NCI-H2227 treated with DMSO at 0.1 percent for 48 hours (cell line): Measurements from ENCODE around the gene RFTN1.

ENCODE experiments used
- DNase-seq: peaks from one replicate; lab custom pipeline; 2025; lab: John Stamatoyannopoulos, UW

The RFTN1 gene

DNA sequence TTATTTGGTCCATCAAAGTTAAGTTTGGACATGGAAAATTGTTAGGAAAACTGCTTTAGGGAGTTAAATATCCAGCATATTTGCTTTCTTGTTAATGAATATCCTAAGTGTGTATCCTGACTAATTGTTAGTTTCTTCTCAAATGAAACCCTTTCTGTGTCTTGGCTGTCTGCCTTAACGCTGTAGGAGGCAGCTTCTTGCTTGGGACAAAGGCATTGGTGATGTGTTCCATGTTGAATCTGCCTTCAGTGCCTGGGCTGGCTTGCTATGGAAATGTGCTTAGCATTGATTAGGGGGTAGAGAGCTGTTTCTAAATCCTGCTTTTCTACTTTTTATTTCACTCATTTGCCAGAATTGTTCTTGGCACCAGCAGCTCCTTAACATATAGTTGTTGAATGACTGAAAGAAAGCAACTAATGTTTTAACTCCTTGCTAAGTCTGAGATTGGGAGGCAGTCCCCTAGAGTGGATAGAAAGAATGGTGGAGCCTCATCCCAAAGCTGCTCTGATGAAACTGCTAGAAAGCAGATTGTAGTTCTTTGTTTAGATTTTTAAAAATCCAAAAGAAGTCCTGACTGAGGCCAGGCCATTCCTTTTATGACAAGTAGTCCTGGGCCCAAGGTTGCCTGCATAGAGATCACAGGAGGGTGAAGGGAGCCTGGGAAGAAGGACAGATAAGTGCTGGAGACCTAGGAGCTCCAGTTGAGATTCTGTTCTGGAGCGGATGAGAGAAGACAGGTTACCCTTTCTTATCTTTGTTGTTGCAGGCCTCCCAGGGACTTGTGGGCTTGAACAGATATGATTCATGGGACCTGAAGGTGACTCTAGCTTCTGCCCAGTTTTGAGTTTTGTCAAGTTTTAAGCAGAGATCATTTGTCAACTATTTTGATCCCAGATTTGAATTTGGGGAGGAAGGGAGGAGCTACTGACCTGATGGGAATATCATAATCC is 209.2 kb downstream of the RFTN1 start:
- DNase-seq: no peak

DNA sequence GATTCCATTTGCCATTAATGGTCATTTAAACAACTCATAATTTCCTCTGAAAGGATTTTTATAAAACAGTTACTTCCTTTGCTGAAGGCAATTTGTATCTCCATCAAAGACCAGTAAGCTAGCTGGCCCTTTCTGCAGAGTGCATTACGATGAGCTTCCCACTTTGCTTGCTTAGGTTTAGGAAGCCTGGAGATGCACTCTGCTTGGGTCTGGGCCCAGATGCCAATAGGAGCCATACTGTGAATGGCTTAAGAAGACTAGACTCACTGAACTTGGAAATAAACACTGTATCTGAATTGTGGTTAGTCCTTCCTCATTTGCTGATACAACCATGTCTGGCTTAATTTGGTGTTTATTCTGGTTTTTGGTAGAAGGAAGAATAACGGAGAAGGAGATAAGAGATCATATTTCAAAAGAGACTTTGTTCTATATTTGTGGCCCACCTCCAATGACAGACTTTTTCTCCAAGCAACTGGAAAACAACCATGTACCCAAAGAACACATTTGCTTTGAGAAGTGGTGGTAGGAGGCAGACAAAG is 210.4 kb downstream of the RFTN1 start:
- no peak for DNase-seq

DNA sequence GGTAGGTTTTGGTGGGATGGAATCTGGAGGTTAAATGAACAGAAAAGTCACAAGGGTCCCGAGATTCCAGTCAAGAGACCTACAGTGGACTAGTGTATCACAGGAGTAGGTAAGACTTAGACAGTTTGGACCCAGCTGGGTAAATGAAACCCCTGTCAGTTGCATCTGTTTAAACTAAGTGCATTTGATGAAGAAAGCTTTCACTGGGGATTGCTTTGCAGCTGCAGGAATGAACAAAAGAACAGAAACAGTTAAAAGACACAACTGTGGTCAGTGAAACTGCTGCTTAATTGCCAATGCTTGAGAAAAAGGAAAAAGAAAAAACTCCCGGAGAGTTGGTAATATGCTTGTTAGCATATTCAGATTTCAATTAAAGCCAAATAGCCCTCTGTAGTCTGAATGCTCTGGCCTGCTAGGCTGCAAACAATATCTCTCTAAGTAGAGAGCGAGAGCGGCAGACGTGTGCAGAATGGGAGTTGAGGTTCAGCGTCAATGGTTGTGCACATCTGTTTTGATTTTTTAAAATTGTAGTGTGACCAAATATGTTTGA is 211.3 kb downstream of the RFTN1 start:
- DNase-seq: no peak

DNA sequence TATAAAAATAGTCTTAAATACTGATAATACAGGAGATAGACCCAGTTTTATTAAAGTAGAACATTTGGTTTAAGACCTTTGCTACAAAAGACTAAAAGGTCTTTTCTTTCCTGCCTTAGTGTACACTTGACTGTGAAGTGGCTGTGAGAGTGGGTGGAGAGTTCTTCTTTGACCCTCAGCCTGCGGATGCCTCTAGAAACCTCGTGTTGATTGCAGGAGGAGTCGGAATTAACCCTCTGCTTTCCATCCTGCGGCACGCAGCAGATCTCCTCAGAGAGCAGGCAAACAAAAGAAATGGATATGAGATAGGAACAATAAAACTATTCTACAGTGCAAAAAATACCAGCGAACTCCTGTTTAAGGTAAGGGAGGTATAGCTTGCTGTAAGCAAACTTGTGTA is 212.0 kb downstream of the RFTN1 start:
- DNase-seq: no peak

DNA sequence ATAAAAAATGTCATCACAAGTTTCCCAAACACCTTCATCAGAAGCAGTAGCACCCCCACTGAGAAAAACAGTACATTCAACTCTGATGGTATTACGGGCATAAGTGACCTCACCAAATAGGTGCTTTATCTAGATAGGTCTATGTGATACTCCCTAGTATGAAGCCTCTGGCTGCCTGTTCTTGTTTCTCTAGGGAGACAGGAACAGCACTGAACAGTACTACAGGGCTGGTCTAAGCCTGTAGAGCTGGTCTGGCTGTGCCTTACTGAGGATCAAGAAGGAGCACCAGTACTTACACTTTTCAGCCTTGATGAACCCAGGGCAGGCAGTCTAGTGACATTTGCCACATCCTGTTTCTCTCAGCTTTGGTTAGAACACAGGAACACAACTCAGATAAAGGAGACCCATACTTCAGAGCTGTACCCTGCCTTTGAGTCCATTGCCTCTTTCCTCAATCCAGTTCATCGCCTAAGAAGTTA is 212.6 kb downstream of the RFTN1 start:
- no peak for DNase-seq

DNA sequence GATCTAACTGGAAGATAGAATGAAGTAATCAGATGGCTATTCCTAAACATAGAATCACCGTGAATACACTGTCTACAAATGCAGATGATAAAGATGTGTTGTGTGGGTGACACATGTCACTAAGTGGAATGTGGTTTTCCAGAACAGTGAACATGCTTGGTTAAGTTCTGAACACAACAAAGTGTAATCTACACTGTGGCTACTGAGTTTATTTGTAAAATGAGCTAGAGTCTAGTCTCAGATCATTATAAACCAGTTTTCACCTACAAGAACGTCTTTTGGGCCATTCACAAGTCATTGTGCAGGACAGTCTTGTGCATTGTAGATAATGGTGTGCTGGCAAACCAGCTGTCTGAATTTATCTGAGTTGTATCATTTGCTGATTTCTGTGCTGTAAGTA is 213.2 kb downstream of the RFTN1 start:
- DNase-seq: no peak

DNA sequence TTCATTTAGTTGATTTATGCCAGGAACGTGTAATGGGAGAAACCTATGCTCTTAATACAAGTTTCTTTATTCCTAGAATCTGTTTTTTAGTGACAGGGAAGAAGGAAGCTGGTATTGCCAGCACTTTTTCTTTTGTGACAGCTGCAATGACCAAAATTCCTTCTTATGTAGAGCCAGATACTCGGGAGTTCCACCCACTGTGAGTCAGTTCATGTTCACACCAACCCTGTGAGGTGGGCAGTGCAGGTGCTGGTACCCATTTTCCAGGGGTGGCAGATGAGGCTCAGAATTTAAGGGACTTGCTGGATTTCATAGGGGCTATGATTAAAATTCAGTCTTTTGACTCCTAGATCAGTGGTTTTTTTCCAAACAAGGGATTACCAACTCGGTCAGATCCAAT is 213.8 kb downstream of the RFTN1 start:
- DNase-seq: no peak

DNA sequence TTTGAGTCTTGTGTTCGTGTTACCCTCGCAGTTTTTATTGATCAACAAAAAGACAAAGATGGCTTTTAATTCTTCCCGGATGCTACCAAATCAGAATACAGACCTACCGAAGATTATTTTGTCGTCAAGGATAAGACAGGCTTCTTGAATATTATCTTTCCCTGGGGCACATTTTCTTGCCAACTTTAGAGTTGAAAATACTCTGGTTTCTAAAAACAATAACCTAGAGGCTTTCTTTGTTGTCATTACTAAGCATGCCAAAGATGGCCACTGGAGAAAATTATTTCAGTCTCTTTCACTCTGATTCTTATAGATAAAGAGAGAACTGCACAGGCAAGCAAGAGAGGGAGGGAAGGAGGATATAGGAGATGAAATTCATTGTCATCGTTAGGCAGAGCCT is 214.6 kb downstream of the RFTN1 start:
- DNase-seq: no peak

DNA sequence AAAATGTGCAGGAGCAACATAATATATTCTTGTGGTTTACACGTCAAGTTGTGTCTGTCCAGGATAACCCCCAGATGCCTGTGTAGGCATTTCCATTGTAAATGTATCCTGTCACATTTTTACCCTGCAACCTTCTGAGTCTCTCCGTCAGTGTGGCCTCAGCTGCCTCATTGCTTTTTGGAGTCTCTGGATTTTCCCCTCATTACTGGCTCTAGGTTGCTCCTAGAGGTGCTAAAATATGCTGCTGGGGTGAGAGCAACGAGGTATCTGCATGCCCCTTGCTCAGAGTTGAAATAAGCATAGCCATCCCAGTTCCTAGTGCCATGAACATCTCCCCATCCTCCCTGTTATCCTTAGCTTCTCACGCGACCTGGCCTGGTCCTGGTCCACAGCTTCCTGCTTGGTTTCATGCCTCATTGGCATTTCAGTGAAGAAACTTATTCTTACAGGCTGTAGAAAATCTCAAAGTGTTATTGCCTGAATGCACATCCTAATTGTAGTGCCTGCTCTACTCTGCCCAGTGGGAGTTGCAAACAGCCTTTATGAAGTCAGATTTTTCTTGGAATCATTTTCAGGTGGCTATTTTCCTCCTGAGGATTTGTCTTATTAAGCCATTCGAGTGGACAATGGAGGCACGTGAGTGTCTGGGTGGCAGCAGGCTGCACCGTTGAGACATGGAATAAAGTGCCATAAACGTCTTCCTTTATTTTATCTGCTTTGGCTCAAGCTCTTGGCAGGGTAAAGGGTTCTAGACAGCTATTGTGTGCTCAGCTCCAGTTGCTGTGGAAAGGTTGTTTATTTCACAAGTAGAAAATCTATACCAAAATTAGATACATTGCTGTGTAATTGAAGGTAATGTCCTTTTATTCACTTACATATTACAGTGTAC is 215.3 kb downstream of the RFTN1 start:
- DNase-seq: no peak

DNA sequence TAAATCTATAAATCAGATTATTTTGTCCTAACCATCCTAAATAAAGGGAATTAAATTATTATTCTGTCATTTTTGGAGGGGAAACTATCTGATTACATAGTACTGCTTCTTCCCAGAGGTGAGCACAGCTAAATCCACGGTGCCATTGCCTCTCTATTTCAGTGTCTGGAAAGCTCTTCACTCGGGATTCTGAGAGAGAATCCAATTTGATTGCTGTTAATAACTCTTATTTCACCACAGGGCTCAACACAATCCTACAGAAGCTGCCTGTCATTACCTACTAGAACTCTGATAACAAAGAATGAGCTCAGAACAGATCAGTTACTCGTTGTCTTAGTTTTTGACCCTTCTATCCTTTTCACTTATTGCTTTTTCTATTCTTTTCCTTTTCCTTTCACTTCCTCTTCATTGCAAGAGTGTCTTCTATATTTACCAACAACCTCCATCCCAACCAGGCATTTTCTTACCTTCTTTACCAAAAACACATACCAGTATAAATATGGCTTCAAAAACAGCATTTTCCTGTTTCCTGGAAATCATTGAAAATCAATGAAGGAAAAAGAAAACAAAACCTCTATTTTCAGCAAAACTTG is 218.1 kb downstream of the RFTN1 start:
- no peak for DNase-seq

DNA sequence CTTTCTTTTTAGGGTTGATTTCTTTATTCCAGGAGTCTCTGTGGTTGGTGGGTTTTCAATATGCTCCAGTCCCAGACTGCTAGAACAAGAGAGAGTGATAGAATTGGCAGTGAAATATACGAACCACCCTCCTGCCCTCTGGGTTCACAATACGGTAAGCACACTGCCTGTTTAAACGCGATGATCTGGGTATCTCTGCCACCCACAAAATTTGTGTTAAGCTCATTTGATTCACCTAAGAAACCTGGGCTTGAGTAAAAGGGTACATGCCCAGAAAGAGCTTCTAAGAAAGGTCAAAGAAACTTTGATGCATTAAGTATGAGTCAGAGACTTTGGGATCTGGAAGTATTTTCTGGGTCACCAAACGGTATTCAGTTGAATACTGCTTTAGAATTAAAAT is 218.7 kb downstream of the RFTN1 start:
- no peak for DNase-seq

DNA sequence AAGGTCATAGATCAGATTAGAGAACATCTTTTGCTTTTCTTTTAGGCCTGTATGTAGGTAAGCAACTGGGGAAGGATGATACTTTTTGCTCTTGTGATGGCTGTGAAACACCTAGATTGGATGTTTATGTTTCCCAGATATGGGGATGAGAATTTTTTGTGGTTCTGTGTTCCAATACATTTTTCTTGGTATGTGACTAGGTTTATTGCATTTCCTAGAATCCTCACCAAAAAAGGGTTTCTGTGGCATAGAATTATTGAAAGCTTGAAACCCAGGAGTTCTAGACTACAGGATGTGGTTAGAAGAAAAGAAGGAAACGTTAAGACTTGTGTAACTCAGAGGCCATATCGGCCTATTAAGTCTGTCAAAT is 222.7 kb downstream of the RFTN1 start:
- DNase-seq: no peak

DNA sequence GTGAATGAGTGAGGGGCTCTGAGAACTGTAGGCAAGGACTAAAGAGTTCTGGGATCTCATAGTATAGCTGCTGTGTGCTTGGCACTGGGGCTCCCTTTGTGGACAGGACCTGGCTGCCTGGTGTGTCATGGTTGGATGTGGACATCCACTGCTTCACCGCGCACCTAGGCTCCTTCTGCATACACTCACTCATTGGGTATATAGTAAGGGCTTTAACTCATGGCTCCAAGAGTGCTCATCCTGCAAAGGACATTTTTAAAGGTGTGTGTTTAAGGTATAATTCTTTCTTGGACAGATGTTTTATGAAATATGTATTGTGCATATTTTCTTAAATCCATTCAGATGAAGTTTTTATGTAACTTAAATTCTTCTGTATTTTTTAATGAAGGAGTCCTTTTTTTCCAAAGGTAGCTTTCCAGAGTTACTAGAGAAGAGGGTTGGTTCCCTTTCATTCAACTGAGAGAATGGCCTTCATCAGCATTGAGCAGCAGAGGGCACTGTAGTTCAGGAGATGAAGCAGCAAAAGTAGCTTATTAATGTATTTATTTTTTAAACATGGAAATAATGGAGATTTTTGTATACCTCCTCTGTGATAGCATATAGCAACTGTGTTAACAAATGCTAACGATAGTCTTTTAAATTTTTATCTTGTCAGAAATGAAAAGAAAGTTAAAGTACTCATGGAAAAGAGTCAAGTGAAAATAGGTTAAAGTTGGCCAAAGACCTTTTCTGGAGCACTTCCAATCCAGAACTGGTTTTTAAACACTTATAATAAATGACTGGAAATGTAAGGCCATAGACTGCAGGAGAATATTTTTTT is 223.3 kb downstream of the RFTN1 start:
- peak; percentile 39 for DNase-seq

DNA sequence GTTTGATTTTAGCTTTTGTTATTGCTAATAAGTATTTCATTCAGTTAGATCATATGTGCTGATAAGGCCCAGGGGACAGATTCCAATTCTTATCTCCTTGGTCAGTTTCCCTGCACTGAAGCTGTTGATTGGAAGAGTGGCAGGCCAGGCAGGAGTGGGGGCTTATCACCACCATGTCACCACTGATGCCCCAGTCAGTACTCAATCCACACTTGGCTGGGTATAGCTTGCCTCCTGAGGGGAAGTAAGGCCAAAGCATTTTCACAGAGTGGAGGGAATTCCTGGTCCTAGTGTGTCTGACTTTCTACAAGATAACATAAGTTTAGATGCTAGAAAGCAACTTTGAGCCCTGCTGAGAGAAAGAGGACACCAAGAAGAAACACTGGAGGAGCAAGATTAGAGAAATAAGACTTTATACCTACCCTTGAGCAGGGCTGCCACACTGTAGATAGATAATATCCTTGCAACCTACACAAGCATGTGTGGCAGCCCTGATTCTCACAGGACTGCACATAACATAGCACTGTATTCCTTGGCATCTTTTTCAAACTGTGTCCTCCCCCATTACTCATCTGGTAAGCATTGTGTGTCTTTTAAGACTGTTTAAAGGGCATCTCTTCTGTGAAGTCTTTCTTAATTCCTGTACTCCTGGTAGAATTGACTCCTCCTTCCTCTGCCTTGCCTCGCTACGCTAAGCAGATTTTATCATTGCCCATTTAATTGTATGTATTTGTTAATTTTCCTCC is 224.2 kb downstream of the RFTN1 start:
- no peak for DNase-seq

DNA sequence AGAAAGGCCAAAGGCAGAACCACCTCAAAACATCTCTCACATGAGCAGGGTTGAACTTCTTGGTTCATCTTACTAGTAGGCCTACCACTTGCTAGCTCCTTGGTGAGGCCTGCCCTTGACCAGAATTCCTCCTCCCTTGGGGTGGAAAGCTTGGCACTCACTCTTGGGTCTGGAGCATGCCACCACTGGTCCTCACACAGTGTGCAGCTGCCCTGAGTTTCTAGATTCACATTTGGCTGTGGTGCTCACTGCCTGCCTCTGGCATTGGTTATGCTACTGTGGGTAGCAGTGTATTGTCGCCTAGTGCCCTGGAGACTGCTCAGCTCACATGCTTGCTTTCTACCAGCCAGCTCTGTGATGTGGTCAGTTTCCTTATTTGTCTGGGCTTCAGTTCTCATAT is 224.8 kb downstream of the RFTN1 start:
- DNase-seq: no peak

DNA sequence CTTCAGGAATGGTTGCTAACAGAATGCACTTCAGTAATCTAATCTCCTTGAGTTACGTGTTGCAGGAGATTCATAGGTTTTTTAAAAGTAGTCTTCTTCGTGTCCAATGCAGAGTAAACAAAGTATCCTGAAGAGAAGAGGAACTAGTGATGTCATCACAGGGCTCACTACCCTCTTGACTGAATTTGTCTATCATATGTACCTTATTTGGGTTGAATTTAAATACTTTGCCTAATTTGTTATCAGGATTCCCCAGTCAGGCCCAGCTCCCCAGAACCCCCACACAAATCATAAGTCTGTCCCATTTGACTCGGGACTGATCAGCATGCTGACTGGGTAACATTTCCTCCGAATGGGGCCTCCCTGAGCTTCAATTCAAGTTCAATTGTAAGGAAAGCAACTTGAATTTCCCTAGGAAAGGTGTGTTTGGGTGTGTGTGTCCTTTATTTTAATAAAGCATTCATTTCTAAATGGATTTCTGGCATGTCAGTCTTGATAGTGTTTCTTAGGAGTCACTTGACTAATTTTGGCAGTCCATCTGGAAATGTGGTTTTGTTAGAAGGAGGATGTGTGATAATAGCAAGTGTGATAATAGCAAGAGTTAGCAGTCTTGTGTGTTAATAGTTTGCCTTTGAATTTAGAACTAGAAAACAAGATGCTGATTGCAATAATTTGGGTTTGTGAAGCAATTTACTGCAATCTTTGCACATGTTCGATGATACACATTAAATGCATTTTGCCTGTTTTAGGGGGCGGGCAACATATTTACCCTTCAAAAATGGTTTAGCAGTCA is 226.6 kb downstream of the RFTN1 start:
- DNase-seq: no peak

DNA sequence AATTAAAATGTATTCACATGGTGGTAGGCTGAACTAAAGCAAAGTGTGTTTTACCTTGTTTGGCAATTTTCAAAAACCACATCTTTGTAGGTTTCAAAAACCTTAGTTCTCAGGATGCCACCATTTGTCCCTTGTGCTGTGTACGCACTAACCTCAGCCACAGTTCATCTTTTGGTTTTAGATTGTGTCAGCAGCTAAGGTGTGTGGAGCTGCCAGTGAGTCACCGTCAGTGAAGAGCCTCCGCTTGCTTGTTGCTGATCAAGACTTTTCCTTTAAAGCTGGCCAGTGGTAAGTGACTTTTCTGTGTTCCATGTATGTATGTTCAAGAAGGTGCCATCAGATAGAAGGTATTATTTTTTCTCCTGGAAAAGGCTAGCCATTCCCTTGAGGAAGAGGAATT is 227.3 kb downstream of the RFTN1 start:
- no peak for DNase-seq

DNA sequence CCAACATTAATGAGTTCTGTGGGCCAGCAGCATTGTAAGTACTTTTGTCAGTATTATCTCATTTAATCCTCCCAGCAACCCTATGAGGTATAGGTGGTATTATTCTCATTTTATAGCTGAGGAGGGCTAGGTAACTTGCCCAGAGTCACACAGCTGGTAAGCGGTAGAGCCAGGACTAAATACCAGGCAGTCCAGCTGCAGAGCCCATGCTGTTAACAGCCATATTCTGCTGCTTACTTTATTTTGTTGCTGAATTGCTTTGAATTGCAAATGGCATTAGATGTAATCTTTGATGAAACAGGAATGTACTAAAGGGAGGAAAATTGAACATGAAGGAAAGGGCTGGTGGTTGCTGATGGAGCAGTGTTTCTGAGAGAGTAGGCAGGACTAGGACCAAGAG is 228.9 kb downstream of the RFTN1 start:
- DNase-seq: no peak

DNA sequence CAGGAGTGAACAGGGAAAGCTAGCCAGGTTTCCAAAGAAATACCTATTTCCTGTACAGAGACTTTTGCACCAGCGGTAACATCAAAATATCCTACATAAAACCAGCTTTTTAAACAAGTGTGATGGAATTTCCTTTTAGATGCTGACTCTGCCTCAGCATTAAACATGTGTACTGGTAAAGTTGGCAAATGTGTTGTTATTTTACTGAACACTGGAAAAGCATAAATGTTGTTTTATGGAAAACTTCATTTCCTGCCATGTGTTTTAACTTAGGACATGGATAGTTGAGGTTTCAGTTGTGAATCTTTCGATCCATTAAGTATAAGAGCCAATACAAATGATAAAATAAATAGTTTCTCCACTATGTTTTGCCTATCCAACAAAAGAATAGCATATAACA is 232.8 kb downstream of the RFTN1 start:
- no peak for DNase-seq
